Mesenchymal stem cell (in vitro differentiated cells and primary cell): ENCODE data around the gene C14orf180.

Experiments used
- DNase-seq: peaks from one replicate; pipeline ENCODE4 v3.0.0-alpha.2; 2013
- H2AFZ ChIP-seq: one replicate; pipeline ENCODE4 v1.6.1; 2013; ENCODE audit warnings: low read depth, mild to moderate bottlenecking, control low read depth, inconsistent platforms, low read length, moderate library complexity
- H2AK5ac ChIP-seq: 2 replicates; pipeline ENCODE4 v1.6.1; 2013; ENCODE audit warnings: low read length, moderate library complexity, mild to moderate bottlenecking, inconsistent platforms; ENCODE audit not compliant: severe bottlenecking
- H2BK120ac ChIP-seq: one replicate; pipeline ENCODE4 v1.6.1; 2013; ENCODE audit warnings: low read depth, mild to moderate bottlenecking, inconsistent platforms, low read length, moderate library complexity
- H2BK12ac ChIP-seq, 2 experiments: one replicate each; pipeline ENCODE4 v1.6.1; 2013; ENCODE audit warnings: inconsistent platforms in 2 of 2, low read length in 2 of 2, mild to moderate bottlenecking in 2 of 2, moderate library complexity in 2 of 2, control low read depth in 1 of 2
- H2BK15ac ChIP-seq: one replicate; pipeline ENCODE4 v1.6.1; 2013; ENCODE audit warnings: mild to moderate bottlenecking, low read depth, inconsistent platforms; ENCODE audit not compliant: poor library complexity, severe bottlenecking
- H2BK5ac ChIP-seq: 2 replicates; pipeline ENCODE4 v1.6.1; 2013; ENCODE audit warnings: low read depth, mild to moderate bottlenecking, low read length, control low read depth, inconsistent platforms; ENCODE audit not compliant: poor library complexity, severe bottlenecking
- H3K14ac ChIP-seq, 2 experiments: one replicate each; pipeline ENCODE4 v1.6.1; 2013; ENCODE audit warnings: inconsistent platforms in 2 of 2, low read length in 2 of 2, control low read depth in 1 of 2, mild to moderate bottlenecking in 1 of 2, moderate library complexity in 1 of 2
- H3K18ac ChIP-seq, 2 experiments: one replicate each; pipeline ENCODE4 v1.6.1; 2013; ENCODE audit warnings: inconsistent platforms in 2 of 2, low read length in 2 of 2, control low read depth in 1 of 2, low read depth in 1 of 2, mild to moderate bottlenecking in 1 of 2
- H3K23ac ChIP-seq, 2 experiments: one replicate each; pipeline ENCODE4 v1.6.1; 2013; ENCODE audit warnings: inconsistent platforms in 2 of 2, low read length in 2 of 2, mild to moderate bottlenecking in 2 of 2, moderate library complexity in 2 of 2, control low read depth in 1 of 2
- H3K27ac ChIP-seq: 2 replicates; pipeline ENCODE4 v1.5.1; 2013; ENCODE audit warnings: mild to moderate bottlenecking, moderate library complexity, low read length, control low read depth, inconsistent platforms; ENCODE audit not compliant: poor library complexity, severe bottlenecking
- H3K27me3 ChIP-seq, 2 experiments: 2 replicates each; pipeline versions ENCODE4 v1.6.1 to v1.7.0; 2013; ENCODE audit warnings: low read length in 2 of 2, mild to moderate bottlenecking in 2 of 2, moderate library complexity in 2 of 2, control low read depth in 1 of 2, inconsistent platforms in 1 of 2; ENCODE audit not compliant: control insufficient read depth in 1 of 2, insufficient read depth in 1 of 2
- H3K36me3 ChIP-seq, 2 experiments: 2 replicates each; pipeline versions ENCODE4 v1.6.1 to v1.7.0; 2013; ENCODE audit warnings: low read length in 2 of 2, control low read depth in 1 of 2, inconsistent platforms in 1 of 2, low read depth in 1 of 2, mild to moderate bottlenecking in 1 of 2; ENCODE audit not compliant: insufficient read depth in 2 of 2, control insufficient read depth in 1 of 2
- H3K4ac ChIP-seq, 2 experiments: one replicate each; pipeline ENCODE4 v1.6.1; 2013; ENCODE audit warnings: inconsistent platforms in 2 of 2, low read length in 2 of 2, mild to moderate bottlenecking in 2 of 2, moderate library complexity in 2 of 2, control low read depth in 1 of 2, low read depth in 1 of 2
- H3K4me1 ChIP-seq: 2 replicates; pipeline ENCODE4 v1.6.1; 2013; ENCODE audit warnings: low read depth, low read length, control low read depth; ENCODE audit not compliant: control insufficient read depth, insufficient read depth
- H3K4me2 ChIP-seq: 2 replicates; pipeline ENCODE4 v1.6.1; 2013; ENCODE audit warnings: low read length, mild to moderate bottlenecking, inconsistent platforms; ENCODE audit not compliant: poor library complexity, severe bottlenecking
- H3K4me3 ChIP-seq, 2 experiments: 2 replicates each; pipeline versions ENCODE4 v1.5.1 to v1.7.0; 2013; ENCODE audit warnings: low read length in 2 of 2, mild to moderate bottlenecking in 2 of 2, control low read depth in 1 of 2, low read depth in 1 of 2; ENCODE audit not compliant: insufficient read depth in 1 of 2
- H3K79me1 ChIP-seq: replicated peaks from 2 replicates; pipeline ENCODE4 v1.6.1; 2013; ENCODE audit warnings: mild to moderate bottlenecking, control low read depth, low read length, inconsistent platforms; ENCODE audit not compliant: poor library complexity, severe bottlenecking
- H3K9ac ChIP-seq: 2 replicates; pipeline ENCODE4 v1.7.0; 2013; ENCODE audit warnings: mild to moderate bottlenecking, low read length, moderate library complexity
- H3K9me3 ChIP-seq: 2 replicates; pipeline ENCODE4 v1.7.0; 2013; ENCODE audit warnings: mild to moderate bottlenecking, low read length; ENCODE audit not compliant: control insufficient read depth
- H4K8ac ChIP-seq: one replicate; pipeline ENCODE4 v1.6.1; 2013; ENCODE audit warnings: inconsistent platforms, mild to moderate bottlenecking, low read length, moderate library complexity
- H4K91ac ChIP-seq: one replicate; pipeline ENCODE4 v1.6.1; 2013; ENCODE audit warnings: mild to moderate bottlenecking, low read length, inconsistent platforms
- WGBS: methylation state at CpG from one replicate; pipeline ENCODE4 v1.1.7; 2013; ENCODE audit warnings: mixed read lengths; 5-methylcytosine and 5-hydroxymethylcytosine counted together

C14orf180 gene

GRCh38 chr14:104542871-104543830 lies 36.4 kb upstream of the C14orf180 start:
- Histone ChIP-seq H2BK12ac (no peak overlapping the region), H2AK5ac (no peak overlapping the region), H3K36me3 (no peaks in the 10 kb centered on the region), H4K8ac (no peak overlapping the region), H4K91ac (no peak overlapping the region), H2BK15ac (no peak overlapping the region), H3K18ac (no peak overlapping the region), H2BK5ac (no peak overlapping the region), H3K4ac (no peak overlapping the region), H2AFZ (no peak overlapping the region), H3K79me1 (no peaks in the 10 kb centered on the region), H3K14ac (no peak overlapping the region), H3K4me1 (no peaks in the 10 kb centered on the region), H3K27me3 (peaks cover 17 to 43% of the 10 kb centered on the region in 2 experiments), H3K9ac (no peak overlapping the region), H3K27ac (no peak overlapping the region), H3K23ac (no peak overlapping the region), H3K9me3 (no peaks in the 10 kb centered on the region), H3K4me3 (no peak overlapping the region), H3K4me2 (no peak overlapping the region), H2BK120ac (no peak overlapping the region)
- 85% methylated on average over 14 of the region's 16 CpGs for WGBS
- no peak for DNase-seq

- Histone ChIP-seq H3K4me3 (no peak overlapping the region), H3K4me2 (no peak overlapping the region), H2BK5ac (no peak overlapping the region), H2AFZ (no peak overlapping the region), H2BK120ac (no peak overlapping the region), H2BK15ac (no peak overlapping the region), H2BK12ac (no peak overlapping the region), H3K27me3 (peaks cover 17 to 48% of the 10 kb centered on the region in 2 experiments), H3K36me3 (no peaks in the 10 kb centered on the region), H3K23ac (no peak overlapping the region), H3K27ac (no peak overlapping the region), H2AK5ac (no peak overlapping the region), H3K9me3 (no peaks in the 10 kb centered on the region), H3K9ac (no peak overlapping the region), H3K18ac (no peak overlapping the region), H3K4ac (no peak overlapping the region), H3K79me1 (no peaks in the 10 kb centered on the region), H3K14ac (no peak overlapping the region), H4K8ac (no peak overlapping the region), H4K91ac (no peak overlapping the region), H3K4me1 (no peaks in the 10 kb centered on the region)
- WGBS: 83% methylated on average over 17 of the region's 17 CpGs
- no peak for DNase-seq
These were observed 35.1 kb upstream of the C14orf180 start for GRCh38 chr14:104544362-104544961.

GRCh38 chr14:104545151-104545941 lies 34.2 kb upstream of the C14orf180 start:
- no peak overlapping the region for H2BK12ac ChIP-seq
- no peak overlapping the region for H2BK120ac ChIP-seq
- H3K4me3 ChIP-seq: no peak overlapping the region
- no peak overlapping the region for H4K8ac ChIP-seq
- H4K91ac ChIP-seq: no peak overlapping the region
- no peak for DNase-seq
- 85% methylated on average over 32 of the region's 32 CpGs for WGBS
- H3K4me1 ChIP-seq: no peaks in the 10 kb centered on the region
- H3K9ac ChIP-seq: no peak overlapping the region
- no peak overlapping the region for H2AFZ ChIP-seq
- no peaks in the 10 kb centered on the region for H3K36me3 ChIP-seq
- H3K27me3 ChIP-seq: peaks cover 22 to 53% of the 10 kb centered on the region in 2 experiments
- H3K23ac ChIP-seq: no peak overlapping the region
- no peak overlapping the region for H3K4ac ChIP-seq
- no peak overlapping the region for H3K18ac ChIP-seq
- H2BK5ac ChIP-seq: no peak overlapping the region
- no peak overlapping the region for H3K14ac ChIP-seq
- H3K79me1 ChIP-seq: no peaks in the 10 kb centered on the region
- no peak overlapping the region for H2BK15ac ChIP-seq
- H3K27ac ChIP-seq: no peak overlapping the region
- no peak overlapping the region for H2AK5ac ChIP-seq
- H3K4me2 ChIP-seq: no peak overlapping the region
- H3K9me3 ChIP-seq: no peaks in the 10 kb centered on the region
